Measurements from ENCODE around the gene TULP1.

The TULP1 gene

DNA sequence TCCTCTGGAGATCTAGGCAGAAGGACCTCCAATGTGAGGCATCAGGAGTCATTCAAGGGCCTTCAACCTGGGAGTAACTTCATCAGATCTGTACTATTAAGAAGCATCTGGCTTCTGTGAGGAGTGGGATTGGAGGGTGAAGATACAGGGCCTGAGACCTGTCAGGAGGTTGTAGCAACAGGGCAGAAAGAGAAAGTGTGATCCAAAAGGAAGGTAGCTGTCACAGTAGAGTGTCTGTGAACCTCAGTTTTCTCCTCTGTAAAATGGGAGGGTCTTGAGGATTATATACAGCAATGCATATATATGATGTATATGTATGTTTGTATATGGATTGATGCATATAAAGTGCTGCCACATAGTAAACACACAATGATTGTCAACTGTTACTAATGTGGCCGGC is 47.0 kb downstream of the TULP1 start:
- no peak for DNase-seq (ENCODE audit: low read depth in 2 of 2)

DNA sequence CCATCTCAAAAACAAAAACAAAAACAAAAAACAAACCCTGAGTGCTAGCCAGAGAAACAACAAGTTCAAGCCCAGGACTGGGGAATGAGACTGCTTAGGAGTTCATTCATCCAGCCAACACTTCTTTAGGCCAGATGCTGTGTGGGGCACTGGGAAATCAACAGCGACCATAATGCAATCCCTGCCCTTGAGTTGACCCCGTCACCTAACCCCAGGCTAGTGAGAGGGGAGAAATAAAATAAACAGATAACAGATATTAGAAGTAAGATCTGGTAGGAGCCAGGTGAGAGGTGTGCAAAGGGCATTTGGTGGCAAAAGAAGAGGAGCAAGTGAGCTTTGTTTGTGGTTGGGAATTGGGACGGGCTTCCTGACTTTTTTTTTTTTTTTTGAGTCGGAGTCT is 49.4 kb downstream of the TULP1 start:
- no peak for DNase-seq (ENCODE audit: low read depth in 2 of 2)

DNA sequence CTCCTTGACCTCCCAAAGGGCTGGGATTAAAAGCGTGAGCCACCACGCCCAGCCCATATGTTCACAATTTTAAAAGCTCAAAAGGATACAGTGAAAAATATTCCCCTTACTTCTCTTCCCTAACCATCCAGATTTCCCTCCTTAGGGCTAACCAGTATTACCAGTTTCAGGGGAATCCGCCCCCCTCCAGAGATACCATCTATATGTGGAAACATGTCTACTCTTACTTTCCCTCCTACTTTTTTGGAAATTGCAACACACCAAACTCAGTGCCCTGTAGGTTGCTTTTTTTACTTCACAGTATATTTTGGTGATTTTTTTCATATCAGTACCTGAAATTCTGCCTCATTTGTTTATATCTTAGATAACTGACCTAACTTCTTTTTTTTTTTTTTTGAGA is 51.4 kb downstream of the TULP1 start:
- DNase-seq (ENCODE audit: low read depth in 2 of 2): no peak

DNA sequence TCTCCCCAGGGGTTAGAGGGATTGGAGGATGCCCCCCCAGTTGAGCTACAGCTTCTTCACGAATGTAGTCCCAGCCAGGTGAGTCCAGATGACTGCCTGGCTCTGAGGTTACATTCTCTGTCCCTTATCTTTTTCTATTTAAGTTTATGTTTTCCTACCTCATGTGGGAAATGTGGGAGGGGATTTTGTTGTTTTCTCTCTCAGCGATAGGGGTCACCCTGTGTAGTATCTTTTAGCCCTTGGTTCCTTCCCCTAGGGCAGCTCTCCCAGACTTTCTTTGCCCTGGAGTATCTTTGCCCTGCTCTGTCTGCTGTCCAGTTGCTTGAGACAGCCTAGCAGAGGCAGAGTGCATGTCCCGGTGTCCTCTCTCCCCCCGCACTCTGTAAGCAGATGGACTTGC is 54.8 kb downstream of the TULP1 start:
- DNase-seq (ENCODE audit: low read depth in 2 of 2): no peak

DNA sequence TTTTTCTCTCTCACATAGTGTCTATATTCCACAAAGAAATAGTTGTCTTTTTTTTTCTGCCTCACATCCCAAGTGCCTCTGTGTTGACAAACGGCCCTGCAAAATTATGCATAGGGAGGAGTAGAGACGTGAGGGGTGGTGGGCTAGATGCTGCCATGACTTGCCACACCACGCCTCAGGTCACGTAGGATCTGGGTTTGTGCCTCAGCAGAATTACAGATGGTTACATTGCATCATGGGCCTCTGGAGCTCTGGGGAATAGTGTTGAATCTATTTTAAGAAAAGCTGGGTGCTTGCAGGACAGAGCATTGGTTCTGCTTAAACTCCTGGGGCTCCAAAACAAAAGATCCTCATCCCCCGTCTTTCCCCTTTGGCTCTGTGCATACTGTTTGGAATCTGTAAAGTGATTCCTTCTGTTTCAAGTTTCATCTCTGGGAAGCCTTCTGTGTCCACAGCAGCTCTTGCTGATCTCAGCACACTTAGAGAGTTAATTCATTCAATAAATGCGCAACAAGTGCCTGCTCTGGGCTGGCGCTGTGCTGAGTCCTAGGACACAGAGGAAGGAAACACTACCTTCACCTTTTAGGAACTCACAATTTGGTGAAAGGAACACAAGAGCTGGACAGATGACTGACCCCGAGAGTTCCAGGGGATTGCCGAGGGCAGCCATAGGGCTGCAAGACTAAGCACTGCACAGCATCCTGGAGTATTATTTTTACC is 58.1 kb downstream of the TULP1 start:
- DNase-seq (ENCODE audit: low read depth in 2 of 2): no peak

DNA sequence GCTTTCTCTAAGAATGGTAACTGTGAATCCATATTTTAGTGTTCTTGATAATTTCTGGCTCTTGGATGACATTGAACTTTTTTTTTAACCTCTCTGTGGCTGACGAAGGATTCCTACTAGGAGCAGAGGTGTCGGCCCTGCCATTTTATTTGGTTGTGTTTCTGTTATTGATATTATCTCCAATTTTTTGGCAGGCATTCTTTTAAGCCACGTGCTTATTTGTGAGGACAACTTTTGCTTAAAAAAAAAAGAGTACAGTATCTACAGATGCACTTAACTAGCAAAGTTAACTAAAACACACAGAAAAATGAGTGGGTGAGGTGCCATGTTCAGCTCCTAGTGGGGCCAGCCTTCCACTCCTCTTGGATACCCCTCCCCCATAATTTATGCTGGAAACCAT is 59.5 kb downstream of the TULP1 start:
- DNase-seq (ENCODE audit: low read depth in 2 of 2): no peak

DNA sequence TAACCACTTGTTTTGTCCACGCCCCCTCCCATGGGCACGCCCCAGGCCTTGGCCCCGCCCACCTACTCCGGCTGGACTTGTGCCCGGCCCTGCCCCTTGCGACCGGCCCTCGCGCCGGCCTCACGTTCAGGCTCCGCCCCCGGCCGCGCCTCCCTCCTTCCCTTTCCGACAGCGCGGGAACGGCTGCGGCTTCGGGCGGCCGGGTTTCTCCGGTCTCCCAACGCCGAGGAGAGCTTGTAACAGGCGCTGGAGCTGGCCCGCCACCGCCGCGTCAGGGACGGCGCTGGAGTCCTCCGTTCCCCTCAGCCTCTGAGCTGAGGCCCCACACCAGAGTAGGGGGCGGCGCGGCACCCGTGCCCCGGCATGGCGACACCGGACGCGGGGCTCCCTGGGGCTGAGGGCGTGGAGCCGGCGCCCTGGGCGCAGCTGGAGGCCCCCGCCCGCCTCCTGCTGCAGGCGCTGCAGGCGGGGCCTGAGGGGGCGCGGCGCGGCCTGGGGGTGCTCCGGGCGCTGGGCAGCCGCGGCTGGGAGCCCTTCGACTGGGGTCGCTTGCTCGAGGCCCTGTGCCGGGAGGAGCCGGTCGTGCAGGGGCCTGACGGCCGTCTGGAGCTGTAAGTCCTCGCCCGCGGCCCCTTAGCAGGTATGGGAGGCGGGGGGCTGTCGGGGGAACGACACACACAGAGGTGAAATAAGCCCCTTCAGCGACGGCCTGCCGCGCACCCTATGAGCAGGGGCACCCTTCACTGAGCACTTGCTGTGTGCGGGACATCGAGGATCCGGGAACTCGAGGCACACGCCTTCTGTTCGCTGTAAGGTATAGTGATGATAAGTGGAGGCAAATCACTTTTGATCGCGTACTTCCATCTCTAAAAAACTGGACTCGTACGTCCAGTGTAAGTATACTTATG is 60.3 kb downstream of the TULP1 start, which contains the start of gene FANCE:
Gene FANCE, plus strand, starts transcription at position 156 of the 908 bp plus-strand sequence. Its CDS starts 208 bp downstream, at position 364.
- DNase-seq (ENCODE audit: low read depth in 2 of 2): peak; percentile 78 to 81

DNA sequence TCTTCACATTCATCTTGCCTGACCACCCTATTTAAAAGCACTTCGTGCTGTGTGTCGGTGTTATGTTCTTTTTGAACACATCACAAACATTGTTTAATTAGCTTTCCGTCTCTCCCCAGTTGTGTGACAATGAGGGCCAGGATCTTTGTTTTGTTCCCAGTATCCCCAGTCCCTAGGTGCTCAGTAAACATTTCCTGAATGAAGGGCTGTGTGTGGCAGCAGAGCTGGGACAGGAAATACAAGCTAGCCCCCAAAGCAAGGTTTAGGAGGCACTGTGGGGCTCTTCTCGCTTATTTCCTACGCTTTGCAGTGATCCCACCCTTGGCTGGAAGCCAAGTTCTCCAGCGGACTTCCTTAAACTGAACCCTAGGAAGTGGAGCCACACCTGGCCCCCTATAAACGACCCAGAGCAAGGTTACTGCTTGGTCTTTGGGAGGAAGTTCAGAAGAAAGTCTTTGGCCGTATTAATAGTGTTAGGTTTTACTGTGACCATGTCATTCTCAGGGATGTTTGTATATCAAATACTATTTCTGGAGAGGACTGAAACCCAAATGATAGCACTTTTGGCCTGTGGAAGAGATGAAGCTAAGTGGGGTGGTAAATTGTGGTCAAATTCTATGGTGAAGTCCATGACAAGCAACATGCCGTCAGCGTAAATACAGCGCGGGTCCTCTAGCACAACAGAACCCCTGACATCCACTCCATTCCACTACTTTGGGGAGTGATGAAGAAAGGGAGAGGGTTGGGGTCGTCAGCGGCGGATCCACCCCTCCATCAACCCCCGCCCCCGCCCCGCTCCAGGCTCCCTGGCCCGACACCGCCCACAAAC is 61.1 kb downstream of the TULP1 start:
- no peak for DNase-seq (ENCODE audit: low read depth in 2 of 2)

DNA sequence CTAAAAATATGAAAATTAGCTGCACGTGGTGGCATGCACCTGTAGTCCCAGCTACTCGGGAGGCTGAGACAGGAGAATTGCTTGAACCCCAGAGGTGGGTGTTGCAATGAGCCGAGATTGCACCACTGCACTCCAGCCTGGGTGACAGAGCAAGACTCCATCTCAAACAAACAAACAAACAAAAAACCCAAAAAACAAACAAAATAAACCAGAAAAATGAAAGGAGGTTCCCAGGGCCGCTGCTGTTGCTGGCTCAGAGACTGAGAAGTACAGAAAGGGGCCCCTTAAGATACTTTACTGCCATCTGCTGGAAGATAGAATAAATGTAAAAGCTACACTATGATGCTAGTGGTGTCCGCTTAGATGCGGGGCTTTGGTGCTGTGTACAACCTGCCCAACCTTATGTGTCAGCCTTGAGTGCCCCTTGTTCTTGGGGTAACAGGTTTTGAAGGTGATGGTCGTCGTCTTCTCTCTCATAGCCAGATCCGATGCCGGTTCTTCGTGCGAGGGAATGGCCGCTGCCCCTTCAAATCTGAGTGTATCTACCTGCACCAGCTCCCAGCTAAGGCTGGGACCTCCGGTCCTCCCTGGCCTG is 63.3 kb downstream of the TULP1 start:
- no peak for DNase-seq (ENCODE audit: low read depth in 2 of 2)

DNA sequence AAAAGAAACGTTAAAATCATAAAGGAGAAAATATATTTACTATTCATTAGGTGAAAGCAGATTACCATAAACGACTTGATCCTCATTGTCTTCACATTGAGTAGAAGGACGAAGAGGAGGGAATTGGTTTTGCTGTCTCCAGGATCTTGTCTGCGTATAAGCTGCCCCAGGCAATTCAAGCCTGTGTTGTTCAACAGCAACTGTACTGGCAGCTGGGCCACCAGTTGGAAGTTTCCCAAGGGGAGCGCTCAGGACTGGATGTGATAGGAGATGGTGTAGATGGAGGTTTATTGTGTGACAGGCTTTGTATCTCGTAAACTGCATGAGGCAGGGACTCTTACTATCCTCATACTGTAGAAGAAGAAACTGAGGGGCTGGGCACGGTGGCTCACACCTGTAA is 64.5 kb downstream of the TULP1 start:
- no peak for DNase-seq (ENCODE audit: low read depth in 2 of 2)
